Activated naive CD8-positive, alpha-beta T cell treated with anti-CD3 and anti-CD28 coated beads, Interleukin-2, amount 10 ng/mL, durations not matched to agents 7 days and 5 days (primary cell): ENCODE measurements around the gene RRM1. TPM values are rescaled to one million over a fixed set of nuclear protein-coding genes. Genes with fewer than 3 reads are reported as not detected.

ENCODE experiments used
- ATAC-seq: fragments of 150-1000 bp; cut with Tn5 transposase; one replicate; pipeline ENCODE4 v1.10.0; 2021; ENCODE audit warnings: low read depth, moderate library complexity
- POLR2A ChIA-PET: fragments of 350-600 bp; sonication (Branson Sonifier 250); formaldehyde crosslinking; loops from one replicate; lab custom pipeline; 2021; ENCODE audit warnings: antibody characterized with exemption; lab: Charles Lee
- DNase-seq: peaks from one replicate; pipeline ENCODE4 v3.0.0; 2021
- H3K27ac Mint-ChIP-seq: one replicate; pipeline ENCODE4 v1.8.0; 2022; ENCODE audit warnings: mild to moderate bottlenecking, mixed read lengths
- H3K27me3 Mint-ChIP-seq: one replicate; pipeline ENCODE4 v1.8.0; 2022; ENCODE audit warnings: mild to moderate bottlenecking, moderate library complexity, mixed read lengths
- H3K36me3 Mint-ChIP-seq: one replicate; pipeline ENCODE4 v1.8.0; 2021; ENCODE audit warnings: mild to moderate bottlenecking, mixed read lengths
- H3K4me1 Mint-ChIP-seq: one replicate; pipeline ENCODE4 v1.8.0; 2021; ENCODE audit warnings: mixed read lengths
- H3K4me3 Mint-ChIP-seq: one replicate; pipeline ENCODE4 v1.8.0; 2022; ENCODE audit warnings: mild to moderate bottlenecking, moderate library complexity, mixed read lengths
- H3K9me3 Mint-ChIP-seq: one replicate; pipeline ENCODE4 v1.8.0; 2021; ENCODE audit warnings: mixed read lengths
- total RNA-seq, 2 experiments: library from RNA; stranded (reverse); gene quantifications; one replicate each; pipeline ENCODE4 v1.2.3, GENCODE V29; 2021

Gene RRM1
- total RNA-seq, 2 experiments from 2014 or later = 126 to 130 TPM

DNA sequence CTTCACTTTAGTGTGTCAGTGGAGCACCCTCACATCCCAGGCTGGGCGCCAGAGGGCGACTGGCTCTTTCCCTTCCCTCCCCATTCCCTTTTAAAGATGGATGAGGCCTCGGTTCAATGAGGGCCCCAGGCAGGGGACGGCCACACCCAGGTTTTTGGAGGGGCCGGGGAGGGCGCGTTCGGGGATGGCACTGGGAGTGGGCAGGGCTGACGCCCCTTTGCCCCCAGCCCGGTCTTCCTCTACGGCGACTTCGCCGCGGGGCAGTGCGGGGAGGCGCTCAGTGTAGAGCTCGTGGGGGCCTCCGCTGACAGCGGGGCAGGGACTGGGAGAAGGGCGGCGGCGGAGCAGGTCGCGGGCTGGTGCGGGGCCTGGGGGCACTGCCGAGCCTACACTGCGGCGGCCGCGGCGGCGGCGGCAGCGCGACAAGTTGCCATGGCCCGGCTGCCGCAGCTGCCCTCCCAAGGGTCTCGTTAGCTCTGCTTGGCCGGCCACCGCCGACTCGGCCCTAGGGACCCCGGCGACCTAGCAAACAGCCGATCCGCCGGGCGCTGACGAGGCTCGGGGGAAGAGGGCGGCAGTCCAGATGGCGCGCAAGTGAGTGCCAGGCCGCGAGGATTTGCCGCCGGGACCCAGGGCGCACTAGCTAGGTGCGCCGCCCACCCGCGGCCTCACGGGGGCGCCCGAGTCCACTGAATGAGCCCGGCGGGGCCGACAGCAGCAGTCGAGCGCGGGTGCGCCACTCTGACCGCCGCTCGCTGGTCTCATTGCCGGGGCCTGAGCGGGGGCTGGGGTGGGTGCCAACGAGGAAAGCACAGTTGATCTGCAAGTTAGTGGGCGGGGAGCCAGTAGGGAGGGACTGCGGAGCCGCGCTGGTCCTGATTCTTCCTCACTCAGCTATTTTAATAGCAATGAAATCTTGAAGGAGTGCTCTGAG, 92.7 kb downstream of the RRM1 start:
- Mint-ChIP-seq H3K4me3 (peak overlapping the region; percentile 81), H3K4me1 (peaks cover 21% of the 10 kb centered on the region), H3K27me3 (no peaks in the 10 kb centered on the region), H3K36me3 (no peaks in the 10 kb centered on the region), H3K9me3 (no peaks in the 10 kb centered on the region), H3K27ac (no peak overlapping the region)
- ATAC-seq (peak; percentile 89), DNase-seq (peak; percentile 97)
- POLR2A ChIA-PET = interaction anchor here (0.6 to 1.0 kb wide), 2 partner anchors 36 to 305 kb away, joined by 3 to 4 read pairs; no protein-coding TSS in a partner anchor

Other genes with a start within 250 kb of the RRM1 start
- gene STIM1, start 239.1 kb upstream of the RRM1 start, total RNA-seq = 100 to 1,000 TPM in 1 of 2 experiments, 10 to 100 TPM in 1; 98.8 to 101 TPM